Upper lobe of right lung (tissue), 1 donor: ENCODE data around the gene NUDT4B. TPM values are rescaled to one million over a fixed set of nuclear protein-coding genes. Genes with fewer than 3 reads are reported as not detected.
"Not testable (repeated sequence)": the region's sequence is repeated elsewhere in the genome, so short reads cannot be mapped to it uniquely, and the experiment has no call there.

Source experiments
- ATAC-seq: fragments of 200-7000 bp; cut with Tn5 transposase; one replicate; pipeline ENCODE4 v1.9.1; 2020; ENCODE audit warnings: mild to moderate bottlenecking, moderate library complexity
- DNase-seq: peaks from one replicate; pipeline ENCODE4 v3.0.0-alpha.2; 2020
- H3K27ac ChIP-seq: fragments of 200-600 bp; one replicate; pipeline ENCODE4 v1.8.0; 2022
- H3K27me3 ChIP-seq: fragments of 200-600 bp; one replicate; pipeline ENCODE4 v1.8.0; 2022; ENCODE audit warnings: mild to moderate bottlenecking
- H3K36me3 ChIP-seq: fragments of 200-600 bp; one replicate; pipeline ENCODE4 v1.8.0; 2022
- H3K4me1 ChIP-seq: fragments of 200-600 bp; one replicate; pipeline ENCODE4 v1.8.0; 2022
- H3K4me3 ChIP-seq: fragments of 200-600 bp; one replicate; pipeline ENCODE4 v1.8.0; 2022; ENCODE audit warnings: mild to moderate bottlenecking
- H3K9me3 ChIP-seq: fragments of 200-600 bp; one replicate; pipeline ENCODE4 v1.8.0; 2022
- intact Hi-C: fragments of 100-400 bp; cut with DNase I; formaldehyde crosslinking; loops from one replicate; pipeline ENCODE4 v1.11.0; 2022
- total RNA-seq: library from RNA; stranded (reverse); fragmentation: NEBNext Ultra II Directional; extraction: Animal tissue kit (Norgen Biotek cat#: 25700); gene quantifications from one replicate; pipeline ENCODE4 v1.2.1, GENCODE V29; 2021
- donor health status: DM: no; HTN: yes; CAD: no; lungs with severe emphysema.

NUDT4B gene
- total RNA-seq, 1 donor from 2014 or later = 1.8 TPM

DNA sequence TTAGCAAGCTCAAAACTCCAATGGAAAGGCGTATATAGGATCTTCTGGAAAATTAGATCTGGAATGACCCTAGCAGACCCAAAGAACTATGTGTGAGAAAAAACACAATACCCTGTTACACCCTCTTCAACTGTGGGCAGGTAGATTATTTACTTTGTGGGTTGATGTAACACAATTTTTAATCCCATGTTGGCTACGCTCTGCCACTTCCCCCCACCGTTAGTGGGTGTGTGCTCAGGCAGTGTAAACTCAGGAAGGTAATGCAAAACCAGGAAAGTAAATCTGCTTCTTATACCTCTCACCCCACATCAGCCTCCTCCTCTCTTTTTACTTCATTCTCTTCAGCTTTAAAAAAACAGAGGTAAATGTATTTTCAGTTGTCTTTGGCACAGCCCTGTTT, 23.7 kb upstream of the NUDT4B start:
- ATAC-seq, DNase-seq, H3K27ac ChIP-seq, H3K27me3 ChIP-seq, H3K9me3 ChIP-seq, H3K4me3 ChIP-seq, H3K36me3 ChIP-seq, H3K4me1 ChIP-seq, intact Hi-C loops: not testable (repeated sequence)

DNA sequence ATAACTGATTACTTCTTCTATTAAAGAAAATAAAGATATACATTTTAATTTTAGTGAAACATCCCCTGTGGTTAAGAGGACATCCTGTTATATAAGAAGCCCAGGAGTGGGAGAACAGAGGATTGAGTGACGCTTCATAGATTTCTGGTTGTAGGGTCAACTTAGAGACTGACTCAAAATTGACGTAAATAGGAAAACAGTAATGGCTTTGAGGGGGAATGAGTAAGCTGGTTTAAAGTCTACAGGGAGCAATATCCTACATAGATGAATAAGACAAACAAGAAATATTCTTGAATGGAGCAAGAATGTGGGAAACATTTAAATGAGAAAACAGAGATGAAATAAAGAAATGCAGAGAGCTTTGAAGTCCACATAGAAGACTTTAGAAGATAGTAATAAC, 20.7 kb upstream of the NUDT4B start:
- H3K4me3 ChIP-seq, DNase-seq, ATAC-seq, H3K36me3 ChIP-seq, H3K9me3 ChIP-seq, intact Hi-C loops, H3K27me3 ChIP-seq, H3K4me1 ChIP-seq, H3K27ac ChIP-seq: not testable (repeated sequence)

DNA sequence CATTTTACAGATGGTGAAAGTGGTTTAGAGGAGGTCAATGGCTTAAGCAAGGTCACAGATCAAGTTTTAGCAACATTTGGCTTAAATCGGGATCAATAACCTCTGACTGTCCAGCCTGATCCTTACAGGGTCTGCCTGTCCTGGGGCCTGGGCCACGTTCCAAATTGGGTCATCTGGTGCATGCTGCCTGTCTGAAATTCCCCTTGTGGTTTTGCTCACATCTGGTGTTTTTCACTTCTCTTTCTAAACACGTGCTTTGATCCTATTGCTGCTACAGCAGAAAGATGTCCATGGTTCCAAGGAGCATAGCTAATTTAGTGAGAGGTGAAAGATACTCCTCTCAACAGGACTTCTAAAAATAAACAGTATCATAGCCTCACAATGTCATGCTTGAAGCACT, 19.4 kb upstream of the NUDT4B start:
- intact Hi-C loops, H3K4me1 ChIP-seq, H3K4me3 ChIP-seq, DNase-seq, H3K36me3 ChIP-seq, H3K9me3 ChIP-seq, H3K27ac ChIP-seq, H3K27me3 ChIP-seq: not testable (repeated sequence)
- peak; percentile 76 for ATAC-seq

DNA sequence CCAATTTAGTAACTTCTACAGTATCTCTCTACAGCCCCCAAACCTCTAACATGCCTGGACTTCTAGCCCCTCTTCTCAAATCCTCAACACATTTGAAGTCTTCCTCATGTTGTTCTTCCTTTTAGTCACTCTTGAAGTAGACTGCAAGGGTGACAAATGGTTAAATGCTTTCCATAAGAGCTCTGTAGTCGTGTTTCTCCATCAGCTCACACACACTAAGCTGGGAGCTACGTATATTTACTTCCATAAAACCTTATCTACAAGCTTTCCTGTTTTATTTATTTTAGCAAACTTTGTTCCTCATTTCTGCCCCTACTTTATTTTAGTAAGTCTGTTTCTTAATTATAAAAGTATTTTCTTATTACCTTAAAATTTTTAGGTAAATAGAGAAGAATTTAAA, 19.0 kb upstream of the NUDT4B start:
- intact Hi-C loops, H3K9me3 ChIP-seq, ATAC-seq, H3K27me3 ChIP-seq, H3K27ac ChIP-seq, H3K4me3 ChIP-seq, H3K4me1 ChIP-seq, H3K36me3 ChIP-seq, DNase-seq: not testable (repeated sequence)

DNA sequence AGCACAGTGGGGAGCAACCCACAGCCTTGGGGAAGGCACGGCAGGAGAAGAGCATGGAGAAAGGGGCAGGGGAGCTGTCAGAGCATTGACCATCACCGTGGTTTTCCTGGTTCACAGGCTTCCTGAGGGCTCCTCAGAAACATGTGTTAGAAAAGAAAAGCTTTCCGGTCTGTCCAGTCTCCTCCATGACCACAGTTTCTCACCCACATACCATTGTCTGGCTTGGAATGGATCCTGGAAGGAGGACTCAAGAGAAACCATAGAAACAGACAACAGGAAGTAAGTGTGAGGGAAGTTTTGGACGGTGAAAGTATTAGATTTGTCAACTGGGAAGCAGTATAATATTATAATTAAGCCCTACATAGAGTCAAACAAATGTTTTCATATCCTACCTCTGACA, 16.3 kb upstream of the NUDT4B start:
- H3K27me3 ChIP-seq, H3K4me3 ChIP-seq, H3K27ac ChIP-seq, intact Hi-C loops, DNase-seq, H3K36me3 ChIP-seq, H3K4me1 ChIP-seq, H3K9me3 ChIP-seq: not testable (repeated sequence)
- ATAC-seq = peak; percentile 14

DNA sequence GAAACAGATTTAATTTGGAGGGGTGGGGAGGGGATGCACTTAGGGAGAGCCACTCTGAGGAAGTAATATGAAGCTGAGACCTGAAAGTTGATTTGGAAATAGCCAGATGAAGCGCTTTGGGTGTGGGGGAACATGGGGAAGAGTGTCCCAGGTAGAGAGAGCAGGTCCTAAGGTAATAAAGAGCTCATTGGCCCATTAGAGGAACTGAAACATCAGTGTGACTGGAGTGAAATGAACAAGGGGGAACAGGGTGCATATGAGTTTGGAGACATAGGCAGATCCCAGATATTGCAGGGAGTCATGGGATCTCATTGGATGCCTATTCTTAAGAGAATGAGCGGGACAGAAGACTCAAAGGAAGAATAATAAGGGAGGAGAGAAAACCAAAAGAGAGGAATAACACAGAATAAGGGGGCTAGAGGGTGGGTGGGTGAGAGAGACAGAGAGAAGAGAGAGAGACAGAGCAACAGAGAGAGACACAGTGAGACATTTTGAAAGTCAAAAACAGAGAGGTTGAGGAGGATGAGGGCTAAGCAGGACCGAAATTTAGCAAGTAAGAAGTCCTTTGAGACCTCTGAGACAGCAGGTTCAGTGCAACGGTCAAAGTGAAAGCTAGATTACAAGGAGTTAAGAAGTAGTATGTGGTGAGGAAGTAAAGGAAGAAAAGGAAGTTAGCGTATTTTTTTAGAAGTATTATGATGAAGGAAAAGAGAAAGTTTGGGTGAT, 14.8 kb upstream of the NUDT4B start:
- ATAC-seq = peak; percentile 40
- H3K27me3 ChIP-seq, DNase-seq, H3K36me3 ChIP-seq, intact Hi-C loops, H3K4me3 ChIP-seq, H3K4me1 ChIP-seq, H3K9me3 ChIP-seq, H3K27ac ChIP-seq: not testable (repeated sequence)

DNA sequence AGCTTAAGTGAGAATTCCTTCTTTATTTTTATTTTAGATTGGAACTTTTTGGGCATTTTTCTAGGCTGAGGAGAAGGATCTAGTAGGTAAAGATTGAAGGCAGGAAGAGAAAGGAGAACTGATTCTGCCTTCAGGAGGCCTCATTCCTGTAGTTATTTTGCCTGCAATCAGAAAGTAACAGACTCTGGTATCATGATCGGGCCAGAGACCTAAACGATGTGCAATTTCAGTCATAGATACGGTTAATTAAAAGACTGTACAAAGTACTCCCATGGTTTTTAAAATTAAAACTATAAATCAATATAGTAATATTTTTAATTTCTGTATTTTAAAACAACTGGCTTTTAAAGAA, 14.3 kb upstream of the NUDT4B start:
- H3K4me3 ChIP-seq, H3K4me1 ChIP-seq, intact Hi-C loops, H3K36me3 ChIP-seq, H3K27ac ChIP-seq, ATAC-seq, H3K9me3 ChIP-seq, H3K27me3 ChIP-seq, DNase-seq: not testable (repeated sequence)

DNA sequence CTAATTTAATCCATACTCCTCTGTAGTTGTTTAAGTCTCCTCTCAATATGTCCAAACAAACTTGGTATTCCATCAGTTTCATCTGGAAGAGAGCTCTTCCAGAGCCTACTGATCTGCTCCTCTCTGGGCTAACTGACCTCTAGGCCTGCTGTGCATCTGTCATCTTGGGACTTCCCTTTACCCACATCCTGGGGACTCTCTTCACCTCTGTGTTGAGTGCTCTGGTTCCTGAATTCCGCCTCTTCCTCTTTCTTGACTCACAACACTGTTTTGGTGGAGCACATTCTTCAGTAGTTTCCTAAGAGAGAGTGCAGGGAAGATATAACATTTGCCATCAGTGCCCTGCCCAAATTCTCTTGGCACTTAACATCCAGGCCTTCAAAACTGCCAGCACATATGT, 13.0 kb upstream of the NUDT4B start:
- intact Hi-C loops, H3K27me3 ChIP-seq, H3K9me3 ChIP-seq, H3K4me1 ChIP-seq, H3K27ac ChIP-seq, DNase-seq, H3K4me3 ChIP-seq, H3K36me3 ChIP-seq: not testable (repeated sequence)
- peak; percentile 96 for ATAC-seq

DNA sequence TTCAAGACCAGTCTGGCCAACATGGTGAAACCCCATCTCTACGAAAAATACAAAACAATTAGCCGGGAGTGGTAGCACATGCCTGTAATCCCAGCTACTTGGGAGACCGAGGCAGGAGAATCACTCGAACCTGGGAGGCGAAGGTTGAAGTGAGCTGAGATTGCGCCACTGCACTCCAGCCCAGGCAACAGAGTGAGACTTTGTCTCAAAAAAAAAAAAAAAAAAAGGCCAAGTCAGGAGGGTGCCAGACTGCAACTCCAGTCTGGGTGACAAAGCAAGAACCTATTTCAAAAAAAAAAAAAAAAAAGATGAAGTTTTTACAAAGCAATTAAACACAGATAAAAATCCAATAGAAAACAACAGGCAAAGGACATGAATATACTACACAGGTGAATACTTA, 9.9 kb upstream of the NUDT4B start:
- H3K27me3 ChIP-seq, H3K4me3 ChIP-seq, H3K36me3 ChIP-seq, H3K4me1 ChIP-seq, ATAC-seq, intact Hi-C loops, H3K9me3 ChIP-seq, H3K27ac ChIP-seq, DNase-seq: not testable (repeated sequence)

DNA sequence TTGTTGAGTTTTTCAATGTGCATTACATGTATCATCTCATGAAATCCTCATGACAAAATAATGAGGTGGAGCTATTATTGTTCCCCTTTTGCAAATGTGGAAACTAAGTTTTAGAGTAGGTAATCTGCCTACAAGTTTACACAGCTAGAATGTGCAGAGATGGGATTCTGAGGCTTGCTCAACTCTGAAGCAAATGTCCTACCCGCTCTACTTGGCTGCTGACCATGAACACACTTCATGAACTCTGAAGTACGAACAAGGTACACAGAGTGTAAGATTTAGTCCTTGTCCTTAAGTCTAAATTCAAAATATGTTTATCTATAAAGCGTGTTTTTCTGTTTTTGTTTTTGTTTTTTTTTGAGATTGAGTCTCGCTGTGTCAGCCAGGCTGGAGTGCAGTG, 5.4 kb upstream of the NUDT4B start:
- H3K27ac ChIP-seq, H3K9me3 ChIP-seq, H3K36me3 ChIP-seq, H3K4me3 ChIP-seq, intact Hi-C loops, DNase-seq, H3K4me1 ChIP-seq, H3K27me3 ChIP-seq: not testable (repeated sequence)
- peak; percentile 84 for ATAC-seq

DNA sequence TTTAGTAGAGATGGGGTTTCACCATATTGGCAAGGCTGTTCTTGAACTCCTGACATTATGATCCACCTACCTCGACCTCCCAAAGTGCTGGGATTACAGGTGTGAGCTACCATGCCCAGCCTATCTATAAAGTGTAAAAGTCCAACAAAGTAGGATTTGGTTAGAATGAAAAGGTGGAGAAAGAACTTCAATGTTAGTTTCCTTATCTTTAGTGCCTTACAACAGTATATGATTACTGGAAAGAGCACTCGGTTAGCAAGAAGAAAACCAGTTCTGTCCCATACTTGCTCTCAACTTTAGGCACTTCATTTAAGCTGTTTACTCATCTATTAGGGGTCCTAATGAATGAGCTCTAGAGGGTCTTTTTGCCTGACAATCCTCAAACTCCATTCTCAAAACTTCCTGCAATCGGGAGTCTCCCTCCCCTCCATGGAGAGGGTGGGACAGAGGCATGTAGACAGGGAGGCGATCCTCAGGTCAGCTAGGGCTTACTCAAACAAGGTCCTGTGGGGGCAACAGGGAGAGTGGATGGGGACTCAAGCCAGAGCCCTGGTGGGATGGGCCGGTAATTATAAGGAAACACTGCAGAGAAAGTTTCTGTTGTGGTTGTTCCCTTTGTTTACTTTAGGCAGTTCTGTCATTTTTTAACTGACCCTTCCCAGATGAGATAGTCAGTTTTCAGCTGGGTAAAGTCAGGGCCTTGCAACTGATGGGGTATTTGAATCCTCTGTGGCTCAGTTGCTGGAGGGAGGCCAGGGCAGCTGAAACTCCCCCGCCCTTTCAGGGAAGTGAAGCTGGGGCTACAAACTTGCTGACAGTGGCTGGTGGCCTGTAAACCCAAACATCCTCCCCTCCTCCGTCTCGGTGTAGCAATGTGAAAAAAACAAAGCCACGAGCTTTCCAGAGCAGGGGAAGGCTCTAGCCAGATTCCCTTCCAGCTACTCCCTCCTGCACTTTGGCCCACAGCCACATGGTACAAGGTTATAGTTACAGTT, 4.6 kb upstream of the NUDT4B start:
- DNase-seq, H3K9me3 ChIP-seq, H3K4me1 ChIP-seq, H3K36me3 ChIP-seq, intact Hi-C loops, H3K27me3 ChIP-seq, H3K27ac ChIP-seq, H3K4me3 ChIP-seq: not testable (repeated sequence)
- ATAC-seq = peak; percentile 75

DNA sequence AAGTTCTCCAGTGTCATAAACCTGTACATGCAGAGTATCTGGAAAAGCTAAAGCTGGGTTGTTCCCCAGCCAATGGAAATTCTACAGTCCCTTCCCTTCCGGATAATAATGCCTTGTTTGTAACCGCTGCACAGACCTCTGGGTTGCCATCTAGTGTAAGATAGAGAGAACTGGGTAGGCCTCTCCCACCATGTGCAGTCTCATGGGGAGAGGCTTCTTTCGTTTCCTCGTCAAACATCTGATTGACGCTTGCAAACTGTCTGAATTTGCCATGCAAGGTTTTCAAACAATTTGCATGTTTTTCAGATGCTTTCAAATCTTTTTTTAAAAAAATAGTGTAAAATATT, 734 bp downstream of the NUDT4B start:
- intact Hi-C loops, H3K36me3 ChIP-seq, H3K27me3 ChIP-seq, DNase-seq, H3K4me3 ChIP-seq, H3K9me3 ChIP-seq, H3K27ac ChIP-seq, H3K4me1 ChIP-seq: not testable (repeated sequence)
- ATAC-seq = peak; percentile 95

DNA sequence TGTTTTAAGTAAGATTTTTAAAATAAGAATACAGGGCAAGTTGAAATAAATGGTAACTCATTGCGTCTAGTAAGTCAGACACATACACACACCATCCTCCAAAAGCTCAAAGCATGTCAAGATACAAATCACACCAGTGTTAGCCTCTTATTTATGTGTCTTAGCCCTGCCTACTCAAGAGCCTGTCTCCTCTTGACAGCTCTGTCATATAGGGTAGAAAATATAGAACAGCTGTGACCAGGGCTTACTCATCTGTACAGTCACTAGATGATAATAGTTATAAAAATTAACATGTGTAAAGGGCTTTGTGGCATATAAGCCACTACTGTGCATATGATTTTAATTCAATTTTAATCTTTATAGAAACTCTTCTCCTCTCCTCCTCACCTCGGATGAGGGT, 7.7 kb downstream of the NUDT4B start:
- H3K27ac ChIP-seq, intact Hi-C loops, H3K36me3 ChIP-seq, H3K4me3 ChIP-seq, ATAC-seq, H3K9me3 ChIP-seq, DNase-seq, H3K27me3 ChIP-seq, H3K4me1 ChIP-seq: not testable (repeated sequence)

DNA sequence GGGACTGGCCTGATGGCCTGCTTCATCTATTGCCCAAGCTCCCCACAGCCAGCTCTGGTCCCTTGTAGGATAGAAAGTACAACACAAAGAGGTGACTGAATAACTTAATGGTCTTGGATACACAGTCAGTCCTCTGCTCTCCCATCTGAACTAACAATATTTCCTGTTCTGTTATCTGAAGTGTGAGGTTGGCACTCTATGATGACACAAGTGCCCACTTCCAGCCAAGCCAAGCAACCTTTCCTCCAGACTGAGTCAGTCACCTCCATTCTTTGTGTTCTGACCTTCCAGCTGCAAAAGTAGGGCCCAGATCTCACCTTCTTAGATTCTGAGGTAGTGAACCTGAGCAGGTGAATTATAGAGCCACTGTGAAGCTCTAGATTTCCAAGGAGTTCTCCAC, 8.9 kb downstream of the NUDT4B start:
- H3K27me3 ChIP-seq = not testable (repeated sequence)

More for the DNA sequence above, 8.9 kb downstream of the NUDT4B start:
- H3K4me3 ChIP-seq, H3K36me3 ChIP-seq, H3K27ac ChIP-seq, intact Hi-C loops, H3K9me3 ChIP-seq, H3K4me1 ChIP-seq, DNase-seq: not testable (repeated sequence)
- ATAC-seq = peak; percentile 19
